AG09319 (cell line): ENCODE measurements around the gene BBS12.
A peak's percentile ranks its signal among the peaks of the same experiment; 100 is the strongest.

ENCODE experiments used
- DNase-seq: peaks from one replicate; pipeline ENCODE4 v3.0.0-alpha.2; 2010; ENCODE audit warnings: low read depth; ENCODE audit errors: extremely low read depth
- TF ChIP-seq, protein P1 (sequence below): IDR thresholded peaks from 2 replicates; pipeline ENCODE4 v1.5.1; 2011; ENCODE audit warnings: low read depth, mild to moderate bottlenecking, inconsistent platforms, low read length, moderate library complexity

Gene BBS12

GRCh38 chr4:122749704-122750454 lies 17.4 kb downstream of the BBS12 start:
- DNase-seq: no peak
- TF ChIP-seq, protein P1, sequence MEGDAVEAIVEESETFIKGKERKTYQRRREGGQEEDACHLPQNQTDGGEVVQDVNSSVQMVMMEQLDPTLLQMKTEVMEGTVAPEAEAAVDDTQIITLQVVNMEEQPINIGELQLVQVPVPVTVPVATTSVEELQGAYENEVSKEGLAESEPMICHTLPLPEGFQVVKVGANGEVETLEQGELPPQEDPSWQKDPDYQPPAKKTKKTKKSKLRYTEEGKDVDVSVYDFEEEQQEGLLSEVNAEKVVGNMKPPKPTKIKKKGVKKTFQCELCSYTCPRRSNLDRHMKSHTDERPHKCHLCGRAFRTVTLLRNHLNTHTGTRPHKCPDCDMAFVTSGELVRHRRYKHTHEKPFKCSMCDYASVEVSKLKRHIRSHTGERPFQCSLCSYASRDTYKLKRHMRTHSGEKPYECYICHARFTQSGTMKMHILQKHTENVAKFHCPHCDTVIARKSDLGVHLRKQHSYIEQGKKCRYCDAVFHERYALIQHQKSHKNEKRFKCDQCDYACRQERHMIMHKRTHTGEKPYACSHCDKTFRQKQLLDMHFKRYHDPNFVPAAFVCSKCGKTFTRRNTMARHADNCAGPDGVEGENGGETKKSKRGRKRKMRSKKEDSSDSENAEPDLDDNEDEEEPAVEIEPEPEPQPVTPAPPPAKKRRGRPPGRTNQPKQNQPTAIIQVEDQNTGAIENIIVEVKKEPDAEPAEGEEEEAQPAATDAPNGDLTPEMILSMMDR: no peak

DNA sequence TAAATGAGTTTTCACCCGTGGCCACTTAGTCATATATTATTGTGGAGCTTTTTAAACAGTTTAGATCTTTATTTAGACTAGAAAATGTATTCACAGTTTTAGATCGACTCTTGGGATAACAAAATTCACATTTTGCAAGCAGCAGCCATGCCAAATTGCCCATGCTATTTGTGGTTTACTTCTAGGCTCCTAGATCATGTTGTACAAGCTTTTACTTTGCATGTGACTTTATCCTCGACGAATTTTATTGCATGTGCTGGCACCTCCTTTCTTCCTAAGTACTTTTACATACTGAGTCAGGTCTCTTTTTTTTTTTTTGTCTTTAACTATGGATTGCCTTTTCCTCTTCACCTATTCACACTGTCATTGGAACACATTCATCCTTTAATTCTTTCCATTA lies 23.2 kb downstream of the BBS12 start:
- no peak for DNase-seq
- TF ChIP-seq, protein P1: no peak

DNA sequence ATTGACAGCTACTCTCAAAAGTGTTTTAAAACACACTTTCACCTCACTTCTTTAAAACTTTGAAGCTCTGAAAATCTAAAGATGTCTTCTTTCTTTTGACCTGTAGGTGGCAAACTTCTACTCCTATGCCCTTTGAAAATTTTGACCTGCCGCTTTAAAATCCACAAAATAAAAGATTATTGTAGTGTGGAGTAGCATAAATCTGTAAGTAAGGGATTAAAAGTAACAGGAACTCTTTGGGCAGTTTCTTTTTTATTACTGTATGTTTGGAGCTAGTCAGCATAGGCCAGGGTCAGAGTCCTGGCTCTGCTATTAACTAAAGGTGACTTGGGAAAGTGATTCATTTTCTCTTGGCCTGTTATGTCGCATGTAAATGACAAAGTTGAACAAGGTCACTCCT lies 25.5 kb downstream of the BBS12 start:
- TF ChIP-seq, protein P1: peak; percentile 56
- no peak for DNase-seq

DNA sequence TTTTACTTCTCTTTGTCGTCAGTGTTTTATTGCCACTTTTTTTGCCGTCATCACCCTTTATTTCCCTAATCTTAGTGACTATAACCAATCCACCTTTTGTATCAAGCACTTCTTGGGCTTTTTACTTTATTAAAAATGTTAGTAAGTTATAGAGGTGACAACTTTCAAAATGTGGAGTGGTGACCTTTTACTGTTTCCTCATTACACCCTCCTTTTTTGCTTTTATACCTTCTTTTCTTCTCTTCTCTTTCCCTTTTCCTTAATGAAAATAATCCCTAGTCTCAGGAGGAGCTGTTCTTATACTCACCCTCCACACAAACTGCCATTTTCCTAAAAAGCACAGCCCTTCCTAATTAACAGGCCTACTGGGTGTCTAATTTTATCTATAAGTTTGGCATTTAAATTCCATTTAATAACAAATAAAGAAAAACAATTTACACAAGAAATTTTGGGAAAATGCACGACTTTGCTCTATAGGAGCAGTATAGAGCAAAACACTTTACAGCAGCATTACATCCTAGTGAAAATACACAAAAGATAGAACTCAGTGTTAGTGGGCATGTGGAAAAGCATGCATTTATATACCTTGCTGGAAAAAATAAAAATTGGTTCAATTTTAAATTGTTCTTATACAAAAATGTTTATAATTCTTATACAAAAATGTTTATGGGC lies 27.3 kb downstream of the BBS12 start:
- DNase-seq: no peak
- TF ChIP-seq, protein P1: peak; percentile 43

GRCh38 chr4:122762520-122762919 lies 30.0 kb downstream of the BBS12 start:
- TF ChIP-seq, protein P1: no peak
- no peak for DNase-seq

- TF ChIP-seq, protein P1: no peak
- DNase-seq: no peak
Observed at GRCh38 chr4:122762966-122763716, 30.6 kb downstream of the BBS12 start.
